DND-41 (cell line): Measurements from ENCODE around the gene NDUFA12.

ENCODE experiments used
- ATAC-seq: fragments of 200-7000 bp; cut with Tn5 transposase; 3 replicates; pipeline ENCODE4 v1.9.1; 2021; ENCODE audit warnings: low read depth; ENCODE audit not compliant: insufficient read depth
- DNase-seq: peaks from one replicate; pipeline ENCODE4 v3.0.0-alpha.2; 2020
- H2AFZ ChIP-seq: 2 replicates; pipeline ENCODE4 v1.6.0; 2012; ENCODE audit warnings: low read depth, low read length
- H3K27ac ChIP-seq: 2 replicates; pipeline ENCODE4 v1.5.1; 2012; ENCODE audit warnings: low read length, inconsistent platforms
- H3K27me3 ChIP-seq: fragments of 200-600 bp; sonication (generic); 2 replicates; pipeline ENCODE4 v1.6.0; 2012; ENCODE audit warnings: low read length, mild to moderate bottlenecking, inconsistent platforms; ENCODE audit not compliant: insufficient read depth, poor library complexity
- H3K36me3 ChIP-seq: 2 replicates; pipeline ENCODE4 v1.5.1; 2012; ENCODE audit warnings: low read length, inconsistent platforms; ENCODE audit not compliant: insufficient read depth
- H3K4me1 ChIP-seq: 2 replicates; pipeline ENCODE4 v1.5.1; 2012; ENCODE audit warnings: mild to moderate bottlenecking, low read length; ENCODE audit not compliant: insufficient read depth
- H3K4me2 ChIP-seq: 2 replicates; pipeline ENCODE4 v1.6.0; 2012; ENCODE audit warnings: mild to moderate bottlenecking, moderate library complexity, low read length, inconsistent platforms; ENCODE audit not compliant: insufficient read depth
- H3K4me3 ChIP-seq, 2 experiments: fragments of 200-600 bp in 1 of 2; shearing (Covaris generic) in 1 of 2; 2 replicates each; pipeline ENCODE4 v1.5.1; 2012 to 2016; ENCODE audit warnings: inconsistent platforms in 2 of 2, low read length in 2 of 2, mild to moderate bottlenecking in 2 of 2, low read depth in 1 of 2, moderate library complexity in 1 of 2
- H3K79me2 ChIP-seq: 2 replicates; pipeline ENCODE4 v1.6.0; 2012; ENCODE audit warnings: low read length, inconsistent platforms; ENCODE audit not compliant: insufficient read depth
- H3K9ac ChIP-seq: 2 replicates; pipeline ENCODE4 v1.6.0; 2012; ENCODE audit warnings: low read depth, mild to moderate bottlenecking, inconsistent platforms, low read length, moderate library complexity
- H3K9me3 ChIP-seq: 2 replicates; pipeline ENCODE4 v1.5.1; 2012; ENCODE audit warnings: low read length, moderate library complexity, mild to moderate bottlenecking, inconsistent platforms; ENCODE audit not compliant: insufficient read depth, severe bottlenecking
- H4K20me1 ChIP-seq: 2 replicates; pipeline ENCODE4 v1.6.0; 2012; ENCODE audit warnings: low read length; ENCODE audit not compliant: insufficient read depth
- EZH2 ChIP-seq: IDR thresholded peaks from 3 replicates; pipeline ENCODE4 v1.6.1; 2012; ENCODE audit warnings: borderline replicate concordance, low read depth, mild to moderate bottlenecking, moderate library complexity, low read length, inconsistent platforms; ENCODE audit not compliant: severe bottlenecking
- TF ChIP-seq, protein P1 (sequence below): IDR thresholded peaks from 2 replicates; pipeline ENCODE4 v1.5.1; 2012; ENCODE audit warnings: borderline replicate concordance, low read length, moderate library complexity, mild to moderate bottlenecking; ENCODE audit not compliant: poor library complexity, severe bottlenecking; ENCODE audit errors: extremely low read depth

The NDUFA12 gene

DNA sequence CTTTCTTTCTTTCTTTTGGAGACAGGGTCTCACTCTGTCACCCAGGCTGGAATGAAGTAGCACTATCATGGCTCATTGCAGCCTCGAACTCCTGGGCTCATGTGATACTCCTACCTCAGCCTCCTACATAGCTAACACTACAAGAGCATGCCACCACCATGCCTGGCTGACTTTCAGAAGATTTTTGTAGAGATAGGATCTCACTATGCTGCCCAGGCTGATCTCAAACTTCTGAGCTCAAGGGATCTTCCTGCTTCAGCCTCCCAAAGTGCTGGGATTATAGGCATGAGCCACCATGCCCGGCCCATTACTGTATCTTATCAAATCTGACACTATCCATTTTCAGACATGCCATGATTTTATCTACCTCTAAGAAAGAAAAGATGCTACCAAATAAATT, 31.6 kb downstream of the NDUFA12 start:
- H3K36me3 ChIP-seq = peaks cover 15% of the 10 kb centered on the region; the same call in 1 of the 2 replicates
- DNase-seq (no peak), ATAC-seq (no peak)
- H3K4me1 ChIP-seq = no peaks in the 10 kb centered on the region
- no peak overlapping the region for H2AFZ ChIP-seq
- 0 out of 2 replicates have a peak, but pooled peaks cover 4% of the 10 kb centered on the region for H3K79me2 ChIP-seq
- H3K9ac ChIP-seq = no peak overlapping the region
- no peaks in the 10 kb centered on the region for H3K9me3 ChIP-seq
- H3K4me3 ChIP-seq = no peak overlapping the region
- no peak overlapping the region for H3K4me2 ChIP-seq
- TF ChIP-seq EZH2 = no peak
- TF ChIP-seq, protein P1, sequence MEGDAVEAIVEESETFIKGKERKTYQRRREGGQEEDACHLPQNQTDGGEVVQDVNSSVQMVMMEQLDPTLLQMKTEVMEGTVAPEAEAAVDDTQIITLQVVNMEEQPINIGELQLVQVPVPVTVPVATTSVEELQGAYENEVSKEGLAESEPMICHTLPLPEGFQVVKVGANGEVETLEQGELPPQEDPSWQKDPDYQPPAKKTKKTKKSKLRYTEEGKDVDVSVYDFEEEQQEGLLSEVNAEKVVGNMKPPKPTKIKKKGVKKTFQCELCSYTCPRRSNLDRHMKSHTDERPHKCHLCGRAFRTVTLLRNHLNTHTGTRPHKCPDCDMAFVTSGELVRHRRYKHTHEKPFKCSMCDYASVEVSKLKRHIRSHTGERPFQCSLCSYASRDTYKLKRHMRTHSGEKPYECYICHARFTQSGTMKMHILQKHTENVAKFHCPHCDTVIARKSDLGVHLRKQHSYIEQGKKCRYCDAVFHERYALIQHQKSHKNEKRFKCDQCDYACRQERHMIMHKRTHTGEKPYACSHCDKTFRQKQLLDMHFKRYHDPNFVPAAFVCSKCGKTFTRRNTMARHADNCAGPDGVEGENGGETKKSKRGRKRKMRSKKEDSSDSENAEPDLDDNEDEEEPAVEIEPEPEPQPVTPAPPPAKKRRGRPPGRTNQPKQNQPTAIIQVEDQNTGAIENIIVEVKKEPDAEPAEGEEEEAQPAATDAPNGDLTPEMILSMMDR = no peak
- H4K20me1 ChIP-seq = peaks cover 5% of the 10 kb centered on the region; the same call in 1 of the 2 replicates
- no peak overlapping the region for H3K27ac ChIP-seq
- no peaks in the 10 kb centered on the region for H3K27me3 ChIP-seq

DNA sequence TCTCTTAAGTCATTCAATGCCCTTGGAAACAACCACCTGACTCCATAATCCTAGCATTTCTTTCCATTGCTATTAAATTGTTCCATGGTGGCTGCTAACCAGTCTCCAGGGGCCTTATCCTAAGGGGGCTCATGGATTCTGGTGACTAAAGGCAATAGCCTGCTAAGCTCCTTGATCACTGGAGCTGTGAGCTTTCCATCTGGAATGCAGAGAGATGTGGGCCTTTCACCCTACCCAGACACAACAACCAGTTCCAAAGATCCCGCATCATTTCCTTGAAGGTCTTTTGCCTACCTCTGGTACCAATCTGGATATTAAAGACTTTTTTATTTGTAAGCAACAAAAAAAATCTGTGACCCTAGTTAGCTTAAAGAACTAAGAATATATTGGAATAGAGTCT, 32.9 kb downstream of the NDUFA12 start:
- H3K4me2 ChIP-seq = no peak overlapping the region

DNA sequence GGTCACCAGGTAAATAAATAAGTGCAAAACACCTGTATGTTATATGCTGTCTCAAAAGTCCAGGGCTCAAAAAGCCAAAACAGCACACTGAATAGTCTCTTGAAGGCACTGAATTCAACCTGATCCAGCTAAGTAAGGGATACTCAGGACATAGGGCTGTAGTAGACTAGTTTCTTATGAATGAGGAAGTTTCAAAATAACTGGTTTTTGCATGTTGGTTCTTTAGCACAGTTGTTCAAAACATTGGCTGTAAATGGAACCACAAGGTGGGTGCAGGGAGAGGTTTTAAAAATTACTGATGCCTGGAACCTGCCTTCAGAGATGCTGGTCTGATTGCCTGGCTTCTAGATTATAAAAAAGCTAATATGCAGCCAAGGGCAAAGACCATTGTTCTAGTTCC, 34.1 kb downstream of the NDUFA12 start:
- DNase-seq = no peak
- H3K4me2 ChIP-seq = no peak overlapping the region
- TF ChIP-seq, protein P1 = no peak
- TF ChIP-seq EZH2 = no peak

More for the DNA sequence above, 32.9 kb downstream of the NDUFA12 start:
- Histone ChIP-seq H4K20me1 (peaks cover 2% of the 10 kb centered on the region; the same call in 1 of the 2 replicates), H3K4me1 (no peaks in the 10 kb centered on the region), H3K27me3 (no peaks in the 10 kb centered on the region), H2AFZ (no peak overlapping the region), H3K79me2 (0 out of 2 replicates have a peak, but pooled peaks cover under 1% of the 10 kb centered on the region), H3K4me3 (no peak overlapping the region), H3K36me3 (peaks cover 15% of the 10 kb centered on the region; the same call in 1 of the 2 replicates), H3K9ac (no peak overlapping the region), H3K9me3 (no peaks in the 10 kb centered on the region), H3K27ac (no peak overlapping the region)
- DNase-seq (no peak), ATAC-seq (no peak)
- no peak for TF ChIP-seq EZH2
- TF ChIP-seq, protein P1 = no peak

More for the DNA sequence above, 34.1 kb downstream of the NDUFA12 start:
- Histone ChIP-seq H3K27ac (no peak overlapping the region), H3K27me3 (no peaks in the 10 kb centered on the region), H3K36me3 (peaks cover 15% of the 10 kb centered on the region; the same call in 1 of the 2 replicates), H3K79me2 (no peaks in the 10 kb centered on the region), H2AFZ (no peak overlapping the region), H3K9me3 (no peaks in the 10 kb centered on the region), H4K20me1 (peaks cover under 1% of the 10 kb centered on the region; the same call in 1 of the 2 replicates), H3K4me1 (no peaks in the 10 kb centered on the region), H3K4me3 (no peak overlapping the region), H3K9ac (no peak overlapping the region)
- no peak for ATAC-seq
